Fibroblast of lung (primary cell): ENCODE results near the gene SLC6A7. TPM values are rescaled to one million over a fixed set of nuclear protein-coding genes. Genes with fewer than 3 reads are reported as not detected.

Experiments used
- DNase-seq, 2 donors: peaks; one replicate each; pipeline versions ENCODE4 v3.0.0 to v3.0.0-alpha.2; 2010; ENCODE audit warnings: low read depth in 2 of 2
- H2AFZ ChIP-seq: 2 replicates; pipeline ENCODE4 v1.5.1; 2012; ENCODE audit warnings: low read length, control low read depth, inconsistent platforms
- H3K27ac ChIP-seq: 2 replicates; pipeline ENCODE4 v1.5.1; 2011; ENCODE audit warnings: low read length, control low read depth; ENCODE audit not compliant: insufficient read depth
- H3K27me3 ChIP-seq: 2 replicates; pipeline ENCODE4 v1.5.1; 2011; ENCODE audit warnings: mild to moderate bottlenecking, low read length; ENCODE audit not compliant: control insufficient read depth, insufficient read depth
- H3K36me3 ChIP-seq: 2 replicates; pipeline ENCODE4 v1.5.1; 2011; ENCODE audit warnings: low read length; ENCODE audit not compliant: control insufficient read depth, insufficient read depth
- H3K4me1 ChIP-seq: 2 replicates; pipeline ENCODE4 v1.5.1; 2011; ENCODE audit warnings: low read length; ENCODE audit not compliant: control insufficient read depth, insufficient read depth; ENCODE audit errors: extremely low read depth
- H3K4me2 ChIP-seq: 2 replicates; pipeline ENCODE4 v1.5.1; 2011; ENCODE audit warnings: low read length, control low read depth; ENCODE audit not compliant: insufficient read depth; ENCODE audit errors: extremely low read depth
- H3K4me3 ChIP-seq, 4 experiments: fragments of 200-600 bp in 1 of 4; sonication (generic) in 1 of 4; replicated peaks in 1 of 4; 2 replicates each; pipeline ENCODE4 v1.5.1; 2011 to 2016; ENCODE audit warnings: low read length in 4 of 4, low read depth in 3 of 4, mild to moderate bottlenecking in 3 of 4, control low read depth in 2 of 4, inconsistent platforms in 1 of 4, mixed read lengths in 1 of 4; ENCODE audit not compliant: insufficient read depth in 1 of 4; ENCODE audit errors: control extremely low read depth in 1 of 4
- H3K79me2 ChIP-seq: 2 replicates; pipeline ENCODE4 v1.5.1; 2012; ENCODE audit warnings: mild to moderate bottlenecking, low read length, inconsistent platforms; ENCODE audit not compliant: control insufficient read depth, insufficient read depth
- H3K9ac ChIP-seq: 2 replicates; pipeline ENCODE4 v1.5.1; 2011; ENCODE audit warnings: mild to moderate bottlenecking, low read length, control low read depth; ENCODE audit not compliant: insufficient read depth
- H3K9me3 ChIP-seq: 2 replicates; pipeline ENCODE4 v1.5.1; 2012; ENCODE audit warnings: low read depth, low read length; ENCODE audit not compliant: control insufficient read depth, insufficient read depth
- H4K20me1 ChIP-seq: 2 replicates; pipeline ENCODE4 v1.5.1; 2011; ENCODE audit warnings: low read length; ENCODE audit not compliant: control insufficient read depth, insufficient read depth; ENCODE audit errors: extremely low read depth
- EZH2 ChIP-seq: IDR thresholded peaks from 2 replicates; pipeline ENCODE4 v1.5.1; 2012; ENCODE audit warnings: low read length, control low read depth, mild to moderate bottlenecking; ENCODE audit errors: missing control alignments
- polyA plus RNA-seq, 2 donors: library from polyadenylated mRNA; depleted of rRNA in 1 of 2; stranded (reverse) in 1 of 2; unstranded in 1 of 2; fragments of >200 nt; gene quantifications; 2 replicates each; pipeline ENCODE4 v1.2.1, GENCODE V29; 2011 to 2012; ENCODE audit warnings: missing spikeins in 1 of 2
- total RNA-seq: library from RNA; depleted of rRNA; stranded (reverse); fragments of >200 nt; gene quantifications from 2 replicates; pipeline ENCODE4 v1.2.1, GENCODE V29; 2014
- TF ChIP-seq, protein P1 (sequence below), 2 donors: IDR thresholded peaks in 1 of 2; conservative IDR thresholded peaks in 1 of 2; 1 replicate in 1 of 2; 2 replicates in 1 of 2; pipeline ENCODE4 v1.5.1; 2011 to 2012; ENCODE audit warnings: low read length in 2 of 2, control low read depth in 1 of 2, inconsistent platforms in 1 of 2, low read depth in 1 of 2, mild to moderate bottlenecking in 1 of 2

The SLC6A7 gene
- total and polyA plus RNA-seq, 2 donors (not counting 1 experiment from before 2014, with no cell fraction given): 0.02 TPM; not detected in 1

DNA sequence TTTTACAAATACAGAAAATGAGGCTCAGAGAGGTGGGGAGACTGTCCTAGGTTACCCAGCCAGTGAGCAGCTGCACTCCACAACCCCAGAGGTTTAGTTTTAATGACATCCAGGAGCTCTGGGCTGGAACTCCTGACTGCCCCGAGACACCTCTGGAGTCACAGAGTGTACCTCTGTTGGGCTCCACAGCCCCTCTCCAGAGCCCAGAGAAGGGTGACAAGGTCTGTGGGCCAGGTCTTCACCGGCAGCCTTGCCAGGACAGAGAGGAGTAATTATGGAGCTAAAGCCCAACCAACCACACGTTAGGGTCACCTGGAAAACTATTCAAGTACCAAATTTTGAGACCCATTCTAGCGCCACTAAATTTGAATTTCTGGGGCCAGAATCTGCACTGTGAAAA lies 12.1 kb upstream of the SLC6A7 start:
- no peaks in the 10 kb centered on the region for H3K36me3 ChIP-seq
- H3K4me1 ChIP-seq: peaks cover 8% of the 10 kb centered on the region
- no peak for DNase-seq
- H3K27ac ChIP-seq: no peak overlapping the region
- no peak for TF ChIP-seq EZH2
- TF ChIP-seq, protein P1, sequence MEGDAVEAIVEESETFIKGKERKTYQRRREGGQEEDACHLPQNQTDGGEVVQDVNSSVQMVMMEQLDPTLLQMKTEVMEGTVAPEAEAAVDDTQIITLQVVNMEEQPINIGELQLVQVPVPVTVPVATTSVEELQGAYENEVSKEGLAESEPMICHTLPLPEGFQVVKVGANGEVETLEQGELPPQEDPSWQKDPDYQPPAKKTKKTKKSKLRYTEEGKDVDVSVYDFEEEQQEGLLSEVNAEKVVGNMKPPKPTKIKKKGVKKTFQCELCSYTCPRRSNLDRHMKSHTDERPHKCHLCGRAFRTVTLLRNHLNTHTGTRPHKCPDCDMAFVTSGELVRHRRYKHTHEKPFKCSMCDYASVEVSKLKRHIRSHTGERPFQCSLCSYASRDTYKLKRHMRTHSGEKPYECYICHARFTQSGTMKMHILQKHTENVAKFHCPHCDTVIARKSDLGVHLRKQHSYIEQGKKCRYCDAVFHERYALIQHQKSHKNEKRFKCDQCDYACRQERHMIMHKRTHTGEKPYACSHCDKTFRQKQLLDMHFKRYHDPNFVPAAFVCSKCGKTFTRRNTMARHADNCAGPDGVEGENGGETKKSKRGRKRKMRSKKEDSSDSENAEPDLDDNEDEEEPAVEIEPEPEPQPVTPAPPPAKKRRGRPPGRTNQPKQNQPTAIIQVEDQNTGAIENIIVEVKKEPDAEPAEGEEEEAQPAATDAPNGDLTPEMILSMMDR (conservative IDR thresholded peaks at IDR 0.05 in 1 of 2, IDR thresholded peaks at IDR 0.05 in 1 of 2; ENCODE audit: low read depth in 1 of 2, low read length in 2 of 2): no peak
- H4K20me1 ChIP-seq: no peaks in the 10 kb centered on the region
- peaks cover 6% of the 10 kb centered on the region for H3K27me3 ChIP-seq
- H2AFZ ChIP-seq: no peak overlapping the region
- H3K9ac ChIP-seq: no peak overlapping the region
- H3K9me3 ChIP-seq: no peaks in the 10 kb centered on the region
- H3K79me2 ChIP-seq: no peaks in the 10 kb centered on the region
- no peak overlapping the region for H3K4me2 ChIP-seq
- H3K4me3 ChIP-seq: no peak overlapping the region

DNA sequence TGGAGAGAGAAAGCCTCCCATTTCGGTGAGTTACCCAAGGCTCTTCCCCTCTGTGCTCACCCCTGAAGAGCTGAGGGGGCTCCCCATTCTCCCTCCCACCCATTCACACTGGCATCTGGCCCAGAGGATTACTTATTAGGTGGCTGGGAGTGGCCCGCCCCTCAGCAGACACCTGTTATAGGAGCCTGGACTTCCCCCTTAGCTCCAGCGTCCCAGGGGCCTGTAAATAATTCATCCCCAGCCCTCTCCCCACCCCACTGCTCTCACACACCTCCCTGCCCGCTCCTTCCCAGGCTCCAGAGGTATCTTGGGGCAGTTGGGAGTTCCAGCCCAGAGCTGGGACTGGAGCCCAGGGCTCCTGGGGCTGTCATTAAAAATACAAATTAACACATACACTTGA lies 11.6 kb upstream of the SLC6A7 start:
- Histone ChIP-seq H3K79me2 (no peaks in the 10 kb centered on the region), H3K27ac (no peak overlapping the region), H3K36me3 (no peaks in the 10 kb centered on the region), H3K9ac (no peak overlapping the region), H3K4me1 (peaks cover 8% of the 10 kb centered on the region), H3K4me3 (no peak overlapping the region), H3K9me3 (no peaks in the 10 kb centered on the region), H3K27me3 (peaks cover 6% of the 10 kb centered on the region), H2AFZ (no peak overlapping the region), H3K4me2 (no peak overlapping the region), H4K20me1 (no peaks in the 10 kb centered on the region)
- TF ChIP-seq, protein P1 (conservative IDR thresholded peaks at IDR 0.05 in 1 of 2, IDR thresholded peaks at IDR 0.05 in 1 of 2; ENCODE audit: low read depth in 1 of 2, low read length in 2 of 2): no peak
- TF ChIP-seq EZH2: no peak
- no peak for DNase-seq

DNA sequence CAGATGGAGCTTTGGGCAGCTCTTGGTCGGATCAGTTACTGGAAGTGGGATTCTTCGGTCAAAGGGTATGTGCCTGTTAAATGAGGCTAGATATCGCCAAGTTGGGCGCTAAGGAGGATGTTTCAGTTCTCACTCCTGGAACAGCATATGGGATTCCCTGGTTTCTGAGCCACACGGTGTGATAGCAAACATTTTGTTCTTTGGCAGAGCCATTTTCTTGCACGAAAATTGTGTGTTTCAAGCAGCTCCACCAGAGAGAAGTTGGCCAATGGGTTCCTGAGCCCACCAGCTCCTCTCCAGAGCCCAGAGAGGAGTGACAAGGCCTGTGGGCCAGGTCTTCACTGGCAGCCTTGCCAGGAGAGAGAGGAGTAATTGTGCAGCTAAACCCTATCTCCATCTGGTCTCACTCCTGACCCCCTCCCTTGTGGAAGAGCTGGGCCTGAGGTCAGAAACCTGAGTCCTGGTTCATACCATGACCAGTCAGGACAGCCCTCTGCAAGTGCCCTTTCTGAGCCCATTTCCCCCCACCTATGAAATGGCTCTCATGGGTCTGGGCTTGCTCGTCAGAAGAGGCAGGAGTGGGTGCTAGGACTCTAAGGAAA lies 10.7 kb upstream of the SLC6A7 start:
- H3K27me3 ChIP-seq: peaks cover 9% of the 10 kb centered on the region

More for the DNA sequence above, 10.7 kb upstream of the SLC6A7 start:
- H3K27ac ChIP-seq: no peak overlapping the region
- H3K9me3 ChIP-seq: no peaks in the 10 kb centered on the region
- H3K9ac ChIP-seq: no peak overlapping the region
- DNase-seq: no peak
- no peaks in the 10 kb centered on the region for H3K79me2 ChIP-seq
- no peaks in the 10 kb centered on the region for H3K36me3 ChIP-seq
- TF ChIP-seq, protein P1 (conservative IDR thresholded peaks at IDR 0.05 in 1 of 2, IDR thresholded peaks at IDR 0.05 in 1 of 2; ENCODE audit: low read depth in 1 of 2, low read length in 2 of 2): no peak
- TF ChIP-seq EZH2: no peak
- no peak overlapping the region for H2AFZ ChIP-seq
- no peak overlapping the region for H3K4me3 ChIP-seq
- no peaks in the 10 kb centered on the region for H4K20me1 ChIP-seq
- H3K4me1 ChIP-seq: peaks cover 8% of the 10 kb centered on the region
- H3K4me2 ChIP-seq: no peak overlapping the region
